AG20443 (cell line): ENCODE data around the gene AKAP8L.
"Not testable (repeated sequence)": the region's sequence is repeated elsewhere in the genome, so short reads cannot be mapped to it uniquely, and the experiment has no call there.

Source experiments
- DNase-seq: peaks from one replicate; pipeline ENCODE4 v3.0.0; 2012; ENCODE audit warnings: low spot score, mixed read lengths

AKAP8L gene

DNA sequence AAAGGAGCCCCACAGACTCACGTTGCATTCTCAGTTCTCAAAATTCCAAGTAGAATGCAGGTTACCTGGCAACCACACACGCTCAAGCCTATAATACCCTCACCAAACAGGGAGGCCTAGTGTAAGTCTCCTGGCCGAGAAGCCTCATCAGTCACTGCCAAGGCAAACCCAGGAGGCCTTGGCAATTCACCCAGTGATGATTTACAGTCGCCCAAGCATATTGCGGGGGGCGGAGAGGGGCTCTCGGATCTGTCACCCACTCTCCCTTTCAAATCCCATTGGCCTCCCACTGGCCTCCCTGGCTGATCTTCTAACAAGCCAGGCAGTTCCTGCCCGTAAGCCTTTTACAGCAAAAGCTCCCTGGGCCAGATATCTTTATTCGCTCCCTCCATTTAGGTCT is 1.1 kb downstream of the AKAP8L start:
- no peak for DNase-seq

DNA sequence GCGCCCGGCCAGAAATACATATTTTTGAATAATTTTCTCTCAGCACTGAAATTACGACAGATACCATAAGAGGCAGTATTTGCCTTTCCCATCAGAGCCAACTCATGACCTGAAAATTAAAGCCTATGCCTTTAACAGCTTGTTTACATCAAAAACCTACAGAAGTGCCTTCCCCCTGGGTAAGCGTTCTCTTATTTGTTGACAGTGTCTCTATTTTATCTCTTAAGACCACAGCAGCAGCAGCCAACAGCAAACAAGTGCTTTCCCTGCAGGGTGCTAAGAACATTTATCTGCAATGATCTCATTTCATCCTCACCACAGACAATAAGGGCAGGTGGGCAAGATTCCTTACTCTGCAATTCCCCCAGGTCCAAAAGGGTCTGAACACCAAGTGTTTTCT is 6.0 kb downstream of the AKAP8L start:
- DNase-seq, result no peak

DNA sequence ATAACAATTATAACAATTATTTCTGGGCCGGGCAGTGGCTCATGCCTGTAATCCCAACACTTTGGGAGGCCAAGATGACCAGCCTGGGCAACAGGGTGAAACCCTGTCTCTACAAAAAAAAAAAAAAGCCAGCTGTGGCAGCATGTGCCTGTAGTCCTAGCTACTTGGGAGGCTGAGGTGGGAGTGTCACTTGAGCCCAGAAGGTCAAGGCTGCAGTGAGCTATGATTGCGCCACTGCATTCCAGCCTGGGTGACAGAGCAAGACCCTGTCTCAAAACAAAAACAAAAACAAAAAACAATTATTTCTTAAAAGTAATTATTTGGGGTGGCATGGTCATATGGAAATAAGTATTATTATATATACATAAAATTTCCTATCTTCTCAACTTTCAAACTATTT is 7.4 kb downstream of the AKAP8L start:
- not testable (repeated sequence) for DNase-seq

DNA sequence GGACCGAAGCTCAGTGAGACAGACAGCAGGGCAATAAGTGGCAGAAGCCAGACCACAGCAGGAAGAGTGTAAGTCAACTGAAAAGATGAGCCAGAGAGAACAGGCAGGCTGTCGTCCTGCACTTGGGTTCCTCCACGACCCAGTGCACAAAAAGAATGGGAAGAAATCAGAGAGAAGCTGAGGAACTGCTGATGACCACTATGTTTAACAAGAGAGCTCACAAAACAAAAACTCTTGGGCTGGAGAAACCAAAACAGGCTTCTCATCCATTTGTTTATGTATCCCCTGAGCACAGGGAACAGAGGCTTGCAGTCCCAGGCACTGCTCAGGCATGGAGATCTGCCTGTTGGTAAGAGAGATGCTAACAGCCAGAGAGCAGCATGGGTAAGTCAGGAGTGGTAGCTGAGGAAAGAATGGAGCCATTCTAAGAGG is 14.0 kb downstream of the AKAP8L start:
- no peak for DNase-seq

DNA sequence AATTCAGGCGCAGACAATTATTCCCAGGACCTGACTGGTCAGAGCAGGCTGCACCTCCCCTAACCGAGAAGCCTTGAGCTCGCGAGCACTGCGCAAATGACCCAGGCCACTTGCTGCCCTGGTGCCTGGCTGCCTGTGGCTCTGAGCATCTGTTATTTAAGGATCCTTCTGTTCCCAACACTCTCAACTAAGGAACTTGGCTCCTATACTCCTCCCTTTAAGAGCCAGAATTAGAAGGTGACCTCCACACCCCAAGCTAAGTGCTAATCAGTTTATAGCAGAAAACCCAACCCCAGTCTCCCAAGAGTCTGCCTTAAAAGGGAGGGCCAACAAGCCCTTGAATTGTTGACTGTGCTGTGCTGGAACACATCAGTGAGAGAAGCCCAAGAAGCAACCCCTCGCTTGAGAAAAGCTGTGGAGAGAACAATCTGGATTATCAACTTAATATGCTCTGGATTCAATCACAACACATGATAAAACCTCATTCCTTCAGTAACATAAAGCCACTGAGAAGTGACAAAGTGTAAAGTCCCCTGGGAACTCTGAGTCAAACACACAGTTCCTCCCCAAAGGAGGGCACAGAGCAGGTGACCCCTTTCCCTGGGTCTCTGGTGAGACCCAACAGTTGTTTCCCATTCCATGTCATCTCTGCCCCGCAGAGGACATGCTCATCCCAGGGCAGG is 14.6 kb downstream of the AKAP8L start:
- DNase-seq, result no peak

DNA sequence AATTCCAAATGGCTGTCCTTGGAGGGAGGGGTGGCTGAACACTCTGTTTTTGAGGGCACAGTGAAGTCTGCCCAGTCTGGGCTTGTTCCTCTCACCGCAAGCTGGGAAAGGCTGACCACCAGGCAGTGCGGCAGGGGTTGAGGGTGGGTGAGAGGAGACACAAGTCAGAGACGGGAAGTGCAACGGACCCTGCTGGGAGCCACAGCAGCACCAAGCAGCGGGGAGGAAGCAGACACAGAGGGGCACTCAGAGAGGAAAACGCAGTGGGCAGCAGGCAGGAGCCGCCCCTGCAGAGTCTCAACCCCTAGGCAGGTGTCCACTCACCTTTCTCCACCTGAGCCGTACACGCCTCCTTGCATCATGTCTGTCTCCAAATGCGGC is 15.6 kb downstream of the AKAP8L start:
- no peak for DNase-seq

DNA sequence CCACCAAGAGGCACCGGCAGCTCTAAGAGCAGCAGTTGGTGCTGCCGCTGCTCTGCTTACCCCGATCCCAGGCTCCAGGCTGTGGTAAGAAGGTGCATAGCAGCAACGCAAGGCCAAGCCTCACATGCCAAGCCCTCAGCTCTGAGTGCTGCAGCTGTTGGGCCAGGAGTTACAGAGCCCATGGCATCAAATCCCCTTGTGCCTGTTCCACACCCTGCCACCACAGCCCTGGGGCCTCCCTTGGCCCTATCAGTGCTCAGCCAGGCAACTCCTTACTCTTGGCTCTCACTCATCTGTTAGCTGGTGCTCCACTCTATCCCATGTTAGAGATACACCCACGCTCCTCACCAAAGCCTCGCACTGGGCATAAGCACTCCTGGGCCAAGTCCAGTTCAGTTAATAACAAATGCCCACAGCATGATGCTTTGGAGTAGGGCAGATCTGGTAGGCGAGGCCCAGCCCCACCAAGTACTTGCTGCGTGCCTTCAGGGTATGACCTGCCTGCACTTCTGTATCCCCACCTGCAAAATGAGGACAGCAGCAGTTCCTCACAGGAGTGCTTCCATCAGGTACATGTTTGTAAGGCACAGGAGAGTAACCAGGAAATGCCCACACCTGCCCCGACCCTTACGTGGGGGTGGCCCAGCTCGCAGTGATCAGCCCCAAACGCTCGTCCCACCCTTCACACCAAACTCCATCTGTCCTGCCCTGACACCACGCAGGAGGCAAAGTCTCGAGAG is 16.2 kb downstream of the AKAP8L start:
- no peak for DNase-seq

DNA sequence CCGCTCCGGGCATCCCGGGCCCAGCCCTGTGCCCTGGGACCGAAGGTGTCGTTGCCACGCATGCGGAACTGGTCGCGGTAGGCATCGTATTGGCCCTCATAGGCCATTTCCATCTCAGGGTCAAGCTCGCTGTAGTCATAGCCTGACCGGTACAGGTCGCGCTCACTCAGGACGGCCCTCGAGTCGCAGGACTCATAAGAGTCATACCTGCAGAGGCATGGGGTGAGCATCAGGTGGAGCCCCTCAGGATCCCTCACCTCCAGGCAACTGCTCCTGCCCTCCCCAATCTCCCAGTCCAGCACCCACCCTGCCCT is 17.4 kb downstream of the AKAP8L start:
- DNase-seq, result no peak

DNA sequence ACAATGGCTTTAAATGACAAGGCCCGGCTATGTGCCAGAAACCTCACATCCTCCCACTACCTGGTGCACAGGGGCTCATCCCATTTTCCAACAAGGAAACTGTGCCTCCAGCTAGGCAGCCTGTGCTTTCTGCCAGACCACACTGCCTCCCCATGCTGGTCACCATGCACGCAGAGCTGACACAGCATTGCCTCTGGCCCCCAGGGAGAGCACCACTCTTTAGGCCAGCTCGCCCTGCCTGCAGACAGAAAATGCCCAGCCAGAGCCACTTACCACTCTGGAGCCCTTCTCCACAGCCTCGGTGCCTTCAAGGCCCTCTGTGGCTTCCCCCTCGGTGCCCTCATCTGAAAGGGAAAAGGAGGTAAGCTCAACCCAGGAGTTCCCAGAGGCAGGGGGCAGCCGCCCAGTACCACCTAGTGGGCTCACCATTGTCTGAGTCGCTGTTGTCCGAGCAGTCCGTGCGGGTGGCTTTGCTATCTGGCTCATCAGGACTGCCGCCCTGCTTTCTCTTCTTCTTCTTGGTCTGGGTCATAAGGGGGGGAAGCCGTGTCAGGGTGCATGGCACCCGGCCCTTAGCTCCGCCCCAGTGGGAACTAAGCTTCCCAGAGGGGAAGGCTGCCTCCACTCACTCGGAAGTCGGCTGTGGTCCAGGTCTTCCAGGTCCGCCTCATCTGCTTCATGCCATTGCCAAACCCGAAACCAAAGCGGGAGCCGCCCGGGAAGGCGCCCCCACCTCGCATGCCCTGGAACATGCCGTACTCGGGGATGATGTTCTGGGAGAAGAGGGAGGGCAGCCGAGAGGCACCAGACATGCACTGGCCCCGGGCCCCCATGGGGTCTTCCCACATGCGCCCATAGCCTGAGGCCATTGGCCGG is 18.0 kb downstream of the AKAP8L start:
- DNase-seq, result no peak

DNA sequence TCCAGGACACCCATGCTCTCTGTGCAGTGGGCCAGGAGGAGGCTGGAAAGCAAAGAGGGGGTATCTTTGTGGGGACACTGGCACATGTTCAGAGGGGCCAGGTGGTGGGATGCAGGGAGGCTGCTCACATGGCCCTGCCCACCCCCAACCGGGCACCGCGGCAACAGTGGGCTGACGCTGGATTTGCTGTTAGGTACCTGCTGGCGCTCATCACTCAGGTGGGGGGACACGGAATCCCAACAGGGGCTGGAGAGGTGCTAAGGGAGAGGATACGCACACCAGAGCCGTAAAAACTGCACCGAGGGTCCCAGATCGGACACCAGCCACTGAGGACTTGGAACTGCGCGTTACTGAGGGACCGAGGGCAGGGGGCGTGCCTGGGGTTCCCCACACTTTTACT is 19.2 kb downstream of the AKAP8L start:
- DNase-seq, result no peak

DNA sequence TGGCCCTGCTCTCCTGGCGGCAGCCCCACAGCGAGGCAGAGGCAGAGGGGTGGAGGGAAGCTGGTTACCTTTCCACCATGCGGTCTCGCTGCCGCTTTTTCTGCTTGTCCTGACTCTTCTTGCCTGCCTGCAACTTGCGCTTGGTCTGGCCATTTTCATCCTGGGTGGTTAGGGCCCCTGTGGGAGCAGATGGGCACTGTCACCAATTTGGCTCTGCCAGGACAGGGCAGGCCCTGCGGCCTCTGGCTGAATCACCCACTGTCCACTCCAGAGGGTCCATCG is 19.6 kb downstream of the AKAP8L start:
- DNase-seq, result no peak

DNA sequence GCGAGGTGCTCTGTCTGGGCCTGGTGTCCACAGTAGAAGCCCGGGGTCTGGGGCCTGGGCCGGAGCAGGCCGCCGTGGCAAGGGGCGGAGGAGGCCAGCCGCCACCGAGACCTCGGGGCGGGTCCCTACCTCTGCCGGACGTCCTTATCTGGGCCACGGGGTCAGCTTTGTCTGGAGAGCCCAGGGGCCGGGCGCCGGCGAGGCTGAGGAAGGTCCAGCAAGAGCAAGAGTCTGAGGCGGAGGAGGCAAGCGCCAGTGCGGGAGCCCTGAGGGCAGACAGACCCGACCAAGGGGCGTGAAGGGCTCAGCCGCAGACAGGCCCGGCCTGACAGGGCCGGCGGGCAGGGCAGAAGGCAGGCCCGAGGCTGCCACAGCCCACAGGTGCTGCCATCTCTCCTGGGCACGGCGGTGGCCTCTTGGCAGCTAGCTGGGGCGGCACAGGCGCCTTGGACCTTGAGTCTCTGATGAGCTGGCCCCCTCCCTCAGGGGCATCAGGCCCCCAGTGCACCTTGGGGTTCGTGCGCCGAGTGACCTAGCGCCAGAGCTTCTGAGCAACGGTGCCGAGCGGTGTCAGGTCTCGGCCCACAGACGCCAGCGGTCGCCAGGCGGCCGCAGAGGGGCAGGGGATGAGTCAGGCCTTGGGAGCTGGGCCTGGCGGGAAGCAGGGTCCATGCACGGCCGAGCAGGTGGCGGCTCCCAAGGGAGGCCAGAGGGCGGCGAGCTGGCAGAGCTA is 20.1 kb downstream of the AKAP8L start:
- DNase-seq, result no peak

DNA sequence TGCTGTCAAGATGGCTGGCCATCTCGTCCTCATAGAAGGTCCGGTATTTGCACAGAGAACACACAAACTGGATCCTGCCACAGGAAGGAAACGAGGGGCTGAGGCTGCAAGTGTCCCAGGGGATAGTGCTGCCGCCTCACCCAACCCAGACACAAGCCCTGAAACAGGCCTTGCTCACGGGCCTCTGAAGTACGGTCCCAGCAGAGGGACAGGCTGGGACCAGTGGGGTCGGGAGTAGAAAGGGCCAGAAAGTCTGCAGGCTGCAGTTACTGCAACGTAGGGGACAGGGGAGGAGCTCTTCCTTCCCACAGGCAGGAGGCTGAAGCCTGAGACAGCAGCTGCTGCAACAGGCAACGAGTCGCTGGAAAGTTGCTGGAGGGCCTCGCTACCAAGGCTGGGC is 21.0 kb downstream of the AKAP8L start:
- DNase-seq, result no peak

DNA sequence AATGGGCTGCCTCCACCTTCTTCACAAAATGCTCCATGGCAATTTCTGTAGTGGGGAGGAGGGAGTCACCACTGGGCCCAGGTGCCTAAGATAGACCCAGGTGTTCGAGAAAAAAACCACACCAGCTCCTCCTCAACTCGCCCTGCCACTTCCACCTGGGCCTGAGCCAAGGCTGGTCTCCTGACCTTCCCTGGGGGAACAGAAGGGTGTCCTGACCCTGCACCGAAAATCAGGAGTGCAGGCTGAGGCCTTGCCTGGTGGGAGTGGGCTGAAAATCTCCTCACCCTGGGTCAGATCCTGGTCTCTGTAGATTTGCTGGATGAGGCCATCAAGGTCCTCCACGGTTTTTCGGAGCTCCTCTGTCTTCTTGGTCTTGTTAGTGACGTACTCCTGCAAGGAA is 21.6 kb downstream of the AKAP8L start:
- DNase-seq, result no peak

DNA sequence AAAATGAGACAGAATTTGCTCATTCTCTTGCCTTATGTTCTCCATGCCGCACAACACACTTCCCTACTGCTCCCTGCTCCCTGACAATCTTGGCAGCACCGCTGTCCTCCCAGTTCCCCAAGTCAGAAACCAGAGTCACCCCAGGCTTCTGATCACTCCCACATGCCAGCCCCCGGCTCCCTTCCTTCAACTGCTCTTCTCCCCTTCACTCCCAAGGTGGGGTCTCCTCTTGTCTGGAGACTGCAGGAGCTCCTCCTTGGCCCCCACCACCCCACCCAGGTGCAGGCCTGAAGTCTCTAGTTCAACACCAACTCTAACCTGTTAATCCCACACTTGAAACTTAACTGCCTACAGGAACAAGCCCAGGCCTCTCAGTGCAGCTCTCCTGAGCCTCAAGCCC is 22.4 kb downstream of the AKAP8L start:
- DNase-seq, result no peak

DNA sequence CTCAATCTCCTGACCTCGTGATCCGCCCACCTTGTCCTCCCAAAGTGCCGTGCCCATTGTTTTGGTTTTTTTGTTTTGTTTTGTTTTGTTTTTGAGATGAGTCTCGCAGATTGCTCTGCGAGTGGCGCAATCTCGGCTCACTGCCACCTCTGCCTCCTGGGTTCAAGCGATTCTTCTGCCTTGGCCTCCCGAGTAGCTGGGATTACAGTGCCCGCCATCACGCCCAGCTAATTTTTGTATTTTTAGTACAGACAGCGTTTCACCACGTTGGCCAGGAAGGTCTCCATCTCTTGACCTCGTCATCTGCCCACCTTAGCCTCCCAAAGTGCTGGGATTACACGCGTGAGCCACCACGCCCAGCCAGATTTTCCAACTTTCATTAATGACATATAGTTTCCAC is 23.5 kb downstream of the AKAP8L start:
- not testable (repeated sequence) for DNase-seq

DNA sequence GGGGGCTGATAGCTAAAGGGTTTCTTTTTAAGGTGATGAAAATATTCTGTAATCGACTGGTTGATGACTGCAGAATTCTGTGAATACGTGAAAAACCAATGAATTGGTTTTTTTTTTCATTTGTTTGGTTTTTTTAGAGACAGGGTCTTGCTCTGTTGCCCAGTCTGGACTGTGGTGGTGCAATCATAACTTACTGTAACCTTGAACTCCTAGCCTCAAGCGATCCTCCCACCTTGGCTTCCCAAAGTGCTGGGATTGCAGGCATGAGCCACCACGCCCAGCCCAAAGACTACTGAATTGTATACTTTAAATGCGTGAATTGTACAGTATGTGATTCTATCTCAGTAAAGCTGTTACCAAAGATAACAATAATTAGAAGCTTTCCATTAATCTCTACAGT is 24.4 kb downstream of the AKAP8L start:
- no peak for DNase-seq

DNA sequence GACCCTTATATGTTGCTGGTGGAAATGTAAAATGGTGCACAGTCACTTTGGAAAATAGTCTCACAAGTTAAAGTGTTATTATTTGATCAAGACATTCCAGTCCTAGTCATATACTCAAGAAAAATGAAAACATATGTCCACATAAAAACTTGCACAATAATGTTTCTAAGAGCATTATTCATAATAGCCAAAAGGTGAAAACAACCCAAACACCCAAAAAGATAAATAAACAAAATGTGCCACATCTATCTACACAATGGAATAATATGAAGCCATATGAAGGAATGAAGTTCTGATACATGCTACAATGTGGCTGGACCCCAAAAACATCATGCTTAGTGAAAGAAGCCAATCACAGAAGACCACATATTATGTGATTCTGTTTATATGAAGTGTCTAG is 24.8 kb downstream of the AKAP8L start:
- peak; percentile 22 for DNase-seq

DNA sequence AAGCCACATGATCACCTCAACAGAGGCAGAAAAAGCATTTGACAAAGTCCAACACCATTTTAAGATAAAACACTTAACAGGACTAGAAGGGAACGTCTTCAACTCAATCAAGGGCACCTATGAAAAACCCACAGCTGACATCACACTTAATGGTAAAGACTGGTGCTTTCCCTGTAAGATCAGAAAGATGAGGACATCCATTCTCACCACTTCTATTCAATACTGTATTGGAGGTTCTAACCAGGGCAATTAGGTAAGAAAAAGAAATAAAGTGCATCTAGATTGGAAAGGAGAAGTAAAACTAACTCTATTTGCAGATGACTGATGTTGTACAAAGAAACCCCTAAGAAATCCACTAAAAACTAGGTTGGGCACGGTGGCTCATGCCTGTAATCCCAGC is 28.0 kb downstream of the AKAP8L start:
- no peak for DNase-seq

DNA sequence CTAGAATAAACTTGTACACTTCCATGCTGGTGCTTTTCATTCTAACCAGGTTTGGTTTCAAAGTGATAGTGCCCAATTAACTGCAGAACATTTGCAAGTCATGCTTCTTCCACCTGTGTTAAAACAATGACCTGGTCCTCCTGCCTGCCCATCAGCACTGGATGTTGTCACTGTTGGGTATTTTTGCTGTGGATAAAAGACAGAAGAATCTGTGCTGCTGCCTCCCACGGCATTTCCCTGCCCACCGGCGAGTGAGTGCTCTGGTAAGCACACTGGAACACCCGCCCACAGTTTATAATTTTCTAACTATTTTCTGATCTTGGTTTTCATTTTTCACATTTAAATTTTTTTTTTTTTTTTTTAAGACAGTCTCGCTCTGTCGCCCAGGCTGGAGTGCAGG is 36.9 kb downstream of the AKAP8L start:
- no peak for DNase-seq

DNA sequence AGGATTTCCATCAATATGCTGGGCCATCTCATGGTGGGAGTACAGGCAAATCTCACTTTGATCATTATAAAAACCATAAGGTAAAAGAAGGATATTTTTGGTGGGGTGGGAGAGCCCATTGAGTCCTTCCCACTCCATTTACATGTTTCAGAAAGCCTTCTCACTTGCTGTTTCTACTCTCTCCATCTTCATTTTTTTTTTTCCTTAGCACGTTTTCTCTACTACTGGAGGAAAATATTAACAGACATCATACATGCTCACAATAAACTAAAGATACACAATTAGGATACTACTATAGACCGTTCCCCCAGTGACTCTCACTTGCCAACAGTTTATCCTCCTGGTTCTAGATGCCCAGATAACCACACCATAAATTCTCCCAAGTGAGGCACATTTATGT is 37.4 kb downstream of the AKAP8L start:
- no peak for DNase-seq

DNA sequence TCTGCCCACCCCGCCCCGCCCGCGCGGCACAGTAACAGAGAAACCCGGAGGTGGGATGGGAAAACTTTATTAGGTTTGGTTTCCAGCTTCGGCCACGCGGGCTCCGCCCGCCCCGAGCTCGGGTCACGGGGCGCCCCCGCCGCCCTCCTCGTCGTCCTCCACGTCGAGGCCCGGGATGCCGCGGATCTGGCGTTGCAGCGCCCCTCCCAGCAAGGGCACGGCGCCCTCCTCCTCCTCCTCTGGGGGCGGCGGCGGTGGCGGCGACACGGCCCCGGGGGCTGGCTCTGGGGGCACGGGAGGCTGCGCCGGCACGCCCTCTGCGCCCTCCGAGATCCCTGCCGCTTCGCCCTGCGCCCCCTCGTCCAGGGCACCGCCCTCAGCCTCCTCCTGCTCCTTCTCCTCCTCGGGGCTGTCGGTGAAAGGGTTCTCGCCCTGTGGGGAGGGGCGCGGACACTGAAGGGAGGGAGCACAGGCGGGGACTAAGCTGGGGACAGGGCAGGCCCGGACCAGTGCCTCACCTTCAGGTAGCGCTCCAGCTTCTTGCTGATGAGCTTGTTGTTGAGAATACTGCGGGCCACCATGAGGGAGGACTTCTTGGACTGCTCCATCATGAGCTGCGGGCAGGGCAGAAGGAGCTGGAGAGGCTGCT is 38.7 kb downstream of the AKAP8L start:
- no peak for DNase-seq
